Activated CD4-positive, alpha-beta T cell treated with anti-CD3 and anti-CD28 coated beads, Interleukin-2, amount 10 ng/mL, durations not matched to agents 24 days and 14 days (primary cell): ENCODE measurements around the gene VWF. TPM values are rescaled to one million over a fixed set of nuclear protein-coding genes. Genes with fewer than 3 reads are reported as not detected.
"Not testable (repeated sequence)": the region's sequence is repeated elsewhere in the genome, so short reads cannot be mapped to it uniquely, and the experiment has no call there.

Source experiments
- DNase-seq: peaks from one replicate; pipeline ENCODE4 v3.0.0; 2022
- H3K27ac Mint-ChIP-seq: one replicate; pipeline ENCODE4 v1.8.0; 2022; ENCODE audit warnings: mild to moderate bottlenecking, mixed read lengths
- H3K27me3 Mint-ChIP-seq: one replicate; pipeline ENCODE4 v1.8.0; 2022; ENCODE audit warnings: mixed read lengths
- H3K36me3 Mint-ChIP-seq: one replicate; pipeline ENCODE4 v1.8.0; 2022; ENCODE audit warnings: low read depth, mild to moderate bottlenecking, mixed read lengths
- H3K4me1 Mint-ChIP-seq: one replicate; pipeline ENCODE4 v1.8.0; 2021; ENCODE audit warnings: mixed read lengths
- H3K4me3 Mint-ChIP-seq: one replicate; pipeline ENCODE4 v1.8.0; 2022; ENCODE audit warnings: mild to moderate bottlenecking, moderate library complexity, mixed read lengths
- H3K9me3 Mint-ChIP-seq: one replicate; pipeline ENCODE4 v1.8.0; 2021; ENCODE audit warnings: mixed read lengths
- intact Hi-C: fragments of 100-400 bp; cut with micrococcal nuclease; formaldehyde crosslinking; loops from one replicate; pipeline ENCODE4 v1.15.1; 2023
- total RNA-seq: library from RNA; stranded (reverse); gene quantifications from 2 replicates; pipeline ENCODE4 v1.2.3, GENCODE V29; 2022

Gene VWF
- total RNA-seq = 0.09 TPM in 1 of 2 replicates, not detected in the other

GRCh38 chr12:6124411-6125309, at the start of gene VWF:
Gene VWF (minus strand): TSS chr12:6124670. CDS start chr12:6123196, 1,474 bp downstream.
- no peaks in the 10 kb centered on the region for H3K4me1 Mint-ChIP-seq
- no peak within 1 kb of the TSS for H3K27ac Mint-ChIP-seq
- no peaks in the 10 kb centered on the region for H3K9me3 Mint-ChIP-seq
- H3K36me3 Mint-ChIP-seq = no peaks in the 10 kb centered on the region
- DNase-seq = no peak
- H3K27me3 Mint-ChIP-seq = no peaks in the 10 kb centered on the region
- no peak within 1 kb of the TSS for H3K4me3 Mint-ChIP-seq
- intact Hi-C loops = no loop called here

GRCh38 chr12:6172862-6173261, 48.4 kb upstream of the VWF start:
- Mint-ChIP-seq H3K27me3 (no peaks in the 10 kb centered on the region), H3K27ac (no peak overlapping the region), H3K36me3 (no peaks in the 10 kb centered on the region), H3K4me3 (no peak overlapping the region), H3K9me3 (no peaks in the 10 kb centered on the region), H3K4me1 (peaks cover 16% of the 10 kb centered on the region)
- intact Hi-C loops = no loop called here
- DNase-seq = no peak

GRCh38 chr12:6172086-6172485, 47.6 kb upstream of the VWF start:
- Mint-ChIP-seq H3K27ac (no peak overlapping the region), H3K36me3 (no peaks in the 10 kb centered on the region), H3K4me1 (peaks cover 24% of the 10 kb centered on the region), H3K27me3 (no peaks in the 10 kb centered on the region), H3K9me3 (no peaks in the 10 kb centered on the region), H3K4me3 (no peak overlapping the region)
- intact Hi-C loops = no loop called here
- DNase-seq = no peak

DNA sequence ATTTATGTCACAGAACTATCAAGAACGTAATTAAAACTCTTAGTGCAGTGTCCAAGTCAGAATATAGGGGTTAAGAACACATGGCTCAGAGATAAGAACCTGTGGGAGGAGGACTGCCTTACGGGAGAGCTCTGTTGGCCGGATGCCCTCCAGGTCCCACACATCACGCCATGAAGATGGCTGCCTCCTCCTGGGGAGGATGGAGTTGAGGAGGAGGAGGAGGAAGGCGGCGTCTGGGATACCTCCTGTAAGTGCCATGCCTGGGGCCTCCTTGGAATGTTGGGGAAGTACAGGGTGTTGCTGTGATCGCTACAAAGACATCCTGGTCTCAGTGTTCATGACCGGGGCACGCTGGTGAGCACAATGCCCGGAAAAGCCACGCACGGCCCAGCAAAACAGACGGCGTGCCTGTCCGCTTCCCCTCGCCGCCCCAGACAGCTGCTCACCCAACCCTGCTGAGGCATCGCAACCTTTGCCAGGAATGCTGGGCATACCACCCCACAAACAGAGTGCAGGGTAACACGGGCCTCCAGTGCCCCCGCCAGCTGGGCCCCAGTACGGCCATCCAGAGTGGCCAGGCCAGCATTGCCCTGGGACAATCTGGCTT, 47.0 kb upstream of the VWF start:
- H3K27me3 Mint-ChIP-seq = no peaks in the 10 kb centered on the region
- no peak overlapping the region for H3K4me3 Mint-ChIP-seq
- H3K9me3 Mint-ChIP-seq = no peaks in the 10 kb centered on the region
- H3K27ac Mint-ChIP-seq = no peak overlapping the region
- DNase-seq = no peak
- peaks cover 27% of the 10 kb centered on the region for H3K4me1 Mint-ChIP-seq
- intact Hi-C loops = no loop called here
- no peaks in the 10 kb centered on the region for H3K36me3 Mint-ChIP-seq

DNA sequence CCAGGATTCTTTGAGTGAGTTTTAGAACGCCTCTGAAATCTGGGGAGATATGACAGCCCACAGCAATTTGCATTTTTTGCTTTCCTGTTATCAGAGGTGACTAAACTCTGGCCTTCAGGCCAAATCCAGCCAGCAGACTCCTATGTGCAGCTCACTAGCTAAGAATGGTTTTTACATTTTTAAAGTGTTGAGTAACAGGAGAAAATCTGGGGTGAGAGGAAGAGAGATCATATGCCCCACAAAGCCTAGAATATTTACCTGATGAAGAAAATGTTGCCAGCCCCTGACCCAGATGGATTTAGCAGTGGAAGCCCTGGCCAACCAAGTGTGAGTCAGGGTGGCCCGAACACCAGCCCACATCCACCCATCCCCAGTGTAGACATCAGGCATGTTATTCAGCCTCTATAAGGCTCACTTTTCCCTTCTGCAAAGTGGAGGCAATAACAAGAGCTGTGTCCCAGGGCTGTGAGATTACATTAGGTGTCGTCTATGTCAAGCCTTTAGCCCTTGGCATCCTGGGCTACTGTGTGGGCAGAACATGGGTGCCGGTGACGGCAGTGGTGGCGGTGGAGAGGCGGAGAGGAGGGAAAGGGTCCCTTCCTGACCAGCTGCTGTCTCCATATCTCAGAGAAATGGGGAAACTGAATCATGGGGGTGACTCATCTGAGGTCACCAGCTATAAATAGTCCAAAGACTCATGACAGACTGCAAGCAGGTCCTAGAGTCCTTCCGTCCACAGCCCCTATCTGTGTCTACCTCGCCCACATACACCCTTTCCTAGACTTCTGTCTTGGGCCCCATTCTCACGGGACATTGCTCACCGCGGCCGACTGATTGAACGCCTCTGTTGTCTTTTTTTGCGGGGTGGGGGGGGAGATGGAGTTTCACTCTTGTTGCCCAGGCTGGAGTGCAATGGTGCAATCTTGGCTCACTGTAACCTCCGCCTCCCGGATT, 43.1 kb upstream of the VWF start:
- intact Hi-C loops = loop anchor here (1.0 to 2.0 kb wide), 4 partner anchors 26 to 100 kb away; no protein-coding TSS in a partner anchor
- Mint-ChIP-seq H3K36me3 (no peaks in the 10 kb centered on the region), H3K27ac (peak overlapping the region; percentile 96), H3K4me1 (peaks cover 26% of the 10 kb centered on the region), H3K4me3 (peak overlapping the region; percentile 41), H3K9me3 (no peaks in the 10 kb centered on the region), H3K27me3 (no peaks in the 10 kb centered on the region)
- peak; percentile 82 for DNase-seq

DNA sequence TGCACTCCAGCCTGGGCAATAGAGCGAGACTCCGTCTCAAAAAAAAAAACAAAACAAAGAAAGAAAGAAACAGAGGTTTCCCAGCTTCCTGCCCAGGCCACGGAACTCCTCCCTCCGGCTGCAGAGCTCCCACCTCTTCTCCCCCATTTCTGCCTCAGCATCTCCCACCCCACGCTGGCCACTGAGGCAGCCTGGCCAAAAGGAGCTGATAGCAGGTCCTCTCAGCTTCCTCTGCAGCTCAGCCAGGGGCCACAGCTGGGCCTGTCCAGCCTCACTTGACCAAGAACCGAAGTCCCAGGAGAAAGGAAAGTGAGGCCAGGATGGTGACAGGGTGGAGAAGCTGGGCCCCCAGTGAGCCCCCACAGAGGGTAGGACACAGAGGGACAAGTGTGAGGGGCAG, 42.3 kb upstream of the VWF start:
- peaks cover 26% of the 10 kb centered on the region for H3K4me1 Mint-ChIP-seq
- no peaks in the 10 kb centered on the region for H3K9me3 Mint-ChIP-seq
- H3K36me3 Mint-ChIP-seq = no peaks in the 10 kb centered on the region
- peak overlapping the region; percentile 41 for H3K4me3 Mint-ChIP-seq
- intact Hi-C loops = loop anchor here (1.0 to 2.0 kb wide), 3 partner anchors 26 to 100 kb away; no protein-coding TSS in a partner anchor
- H3K27me3 Mint-ChIP-seq = no peaks in the 10 kb centered on the region
- no peak for DNase-seq
- H3K27ac Mint-ChIP-seq = peak overlapping the region; percentile 96

- intact Hi-C loops = no loop called here
- H3K4me1 Mint-ChIP-seq = peaks cover 26% of the 10 kb centered on the region
- H3K27ac Mint-ChIP-seq = no peak overlapping the region
- peaks cover 2% of the 10 kb centered on the region for H3K27me3 Mint-ChIP-seq
- no peak overlapping the region for H3K4me3 Mint-ChIP-seq
- no peaks in the 10 kb centered on the region for H3K36me3 Mint-ChIP-seq
- H3K9me3 Mint-ChIP-seq = no peaks in the 10 kb centered on the region
- no peak for DNase-seq
Measured at GRCh38 chr12:6165395-6165794, 40.9 kb upstream of the VWF start.

GRCh38 chr12:6163416-6164060, 39.1 kb upstream of the VWF start:
- H3K9me3 Mint-ChIP-seq = no peaks in the 10 kb centered on the region
- intact Hi-C loops = no loop called here
- H3K4me3 Mint-ChIP-seq = no peak overlapping the region
- H3K27me3 Mint-ChIP-seq = peaks cover 2% of the 10 kb centered on the region
- H3K36me3 Mint-ChIP-seq = no peaks in the 10 kb centered on the region
- DNase-seq = no peak
- H3K27ac Mint-ChIP-seq = no peak overlapping the region
- peaks cover 20% of the 10 kb centered on the region for H3K4me1 Mint-ChIP-seq

GRCh38 chr12:6161124-6161882, 36.8 kb upstream of the VWF start:
- intact Hi-C loops = no loop called here
- Mint-ChIP-seq H3K9me3 (no peaks in the 10 kb centered on the region), H3K36me3 (no peaks in the 10 kb centered on the region), H3K4me3 (no peak overlapping the region), H3K27me3 (peaks cover 2% of the 10 kb centered on the region), H3K4me1 (peaks cover 6% of the 10 kb centered on the region), H3K27ac (no peak overlapping the region)
- DNase-seq = no peak

GRCh38 chr12:6160049-6160649, 35.7 kb upstream of the VWF start:
- H3K27me3 Mint-ChIP-seq, intact Hi-C loops, H3K4me1 Mint-ChIP-seq, H3K9me3 Mint-ChIP-seq, DNase-seq, H3K27ac Mint-ChIP-seq, H3K4me3 Mint-ChIP-seq, H3K36me3 Mint-ChIP-seq: not testable (repeated sequence)

GRCh38 chr12:6159166-6160011, 34.9 kb upstream of the VWF start:
- DNase-seq, H3K36me3 Mint-ChIP-seq, H3K9me3 Mint-ChIP-seq, H3K27ac Mint-ChIP-seq, H3K4me1 Mint-ChIP-seq, intact Hi-C loops, H3K27me3 Mint-ChIP-seq, H3K4me3 Mint-ChIP-seq: not testable (repeated sequence)

DNA sequence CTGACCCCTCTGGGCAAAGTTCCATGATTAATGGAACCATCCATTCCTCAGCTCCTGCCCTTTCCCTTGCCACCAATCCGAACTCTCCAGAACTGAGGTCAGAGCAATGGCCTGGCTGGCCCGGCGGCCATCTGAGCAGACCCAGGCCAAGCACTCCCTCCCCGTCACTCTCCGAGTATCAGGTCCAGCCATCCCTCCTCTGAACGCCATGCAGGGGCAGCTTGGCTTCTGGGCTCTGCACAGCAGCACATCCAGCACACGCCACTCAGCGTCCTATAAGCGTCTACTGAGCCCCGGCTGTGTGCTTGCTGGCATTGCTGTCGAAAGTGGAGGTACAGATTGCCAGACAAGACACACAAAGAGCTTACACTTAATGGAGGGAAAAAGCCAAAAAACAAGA, 34.3 kb upstream of the VWF start:
- H3K36me3 Mint-ChIP-seq = no peaks in the 10 kb centered on the region
- peaks cover 6% of the 10 kb centered on the region for H3K27me3 Mint-ChIP-seq
- intact Hi-C loops = no loop called here
- H3K4me3 Mint-ChIP-seq = no peak overlapping the region
- H3K27ac Mint-ChIP-seq = no peak overlapping the region
- H3K4me1 Mint-ChIP-seq = peaks cover 6% of the 10 kb centered on the region
- DNase-seq = no peak
- H3K9me3 Mint-ChIP-seq = no peaks in the 10 kb centered on the region
